GM20000 (cell line): ENCODE results near the gene CFAP61.

Experiments
- DNase-seq: peaks from one replicate; pipeline ENCODE4 v3.0.0; 2012; ENCODE audit warnings: low spot score
- TF ChIP-seq, protein P1 (sequence below): IDR thresholded peaks from 2 replicates; pipeline ENCODE4 v1.5.1; 2012; ENCODE audit warnings: mild to moderate bottlenecking, control low read depth; ENCODE audit errors: extremely low read depth, missing control alignments

Gene CFAP61

DNA sequence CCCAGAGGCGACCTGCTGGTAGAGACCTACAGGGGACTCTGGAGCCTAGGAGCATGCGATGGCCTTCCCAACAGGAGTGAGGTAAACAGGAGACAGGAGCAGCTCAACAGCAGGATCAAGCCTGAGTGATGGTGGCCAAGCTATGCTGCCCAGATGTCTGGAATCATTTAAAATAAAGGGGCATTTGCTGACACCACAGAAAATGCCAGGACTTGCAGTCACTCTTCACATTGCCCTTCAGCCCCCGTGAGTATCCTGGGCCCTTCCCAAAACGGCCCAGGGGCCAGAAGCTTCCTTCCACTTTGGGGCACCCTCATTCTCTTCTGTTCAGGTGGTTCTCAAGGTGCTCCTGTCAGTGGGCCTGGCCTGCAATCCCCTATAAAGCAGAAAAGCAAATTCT, 338.8 kb downstream of the CFAP61 start:
- no peak for DNase-seq
- TF ChIP-seq, protein P1, sequence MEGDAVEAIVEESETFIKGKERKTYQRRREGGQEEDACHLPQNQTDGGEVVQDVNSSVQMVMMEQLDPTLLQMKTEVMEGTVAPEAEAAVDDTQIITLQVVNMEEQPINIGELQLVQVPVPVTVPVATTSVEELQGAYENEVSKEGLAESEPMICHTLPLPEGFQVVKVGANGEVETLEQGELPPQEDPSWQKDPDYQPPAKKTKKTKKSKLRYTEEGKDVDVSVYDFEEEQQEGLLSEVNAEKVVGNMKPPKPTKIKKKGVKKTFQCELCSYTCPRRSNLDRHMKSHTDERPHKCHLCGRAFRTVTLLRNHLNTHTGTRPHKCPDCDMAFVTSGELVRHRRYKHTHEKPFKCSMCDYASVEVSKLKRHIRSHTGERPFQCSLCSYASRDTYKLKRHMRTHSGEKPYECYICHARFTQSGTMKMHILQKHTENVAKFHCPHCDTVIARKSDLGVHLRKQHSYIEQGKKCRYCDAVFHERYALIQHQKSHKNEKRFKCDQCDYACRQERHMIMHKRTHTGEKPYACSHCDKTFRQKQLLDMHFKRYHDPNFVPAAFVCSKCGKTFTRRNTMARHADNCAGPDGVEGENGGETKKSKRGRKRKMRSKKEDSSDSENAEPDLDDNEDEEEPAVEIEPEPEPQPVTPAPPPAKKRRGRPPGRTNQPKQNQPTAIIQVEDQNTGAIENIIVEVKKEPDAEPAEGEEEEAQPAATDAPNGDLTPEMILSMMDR = no peak

DNA sequence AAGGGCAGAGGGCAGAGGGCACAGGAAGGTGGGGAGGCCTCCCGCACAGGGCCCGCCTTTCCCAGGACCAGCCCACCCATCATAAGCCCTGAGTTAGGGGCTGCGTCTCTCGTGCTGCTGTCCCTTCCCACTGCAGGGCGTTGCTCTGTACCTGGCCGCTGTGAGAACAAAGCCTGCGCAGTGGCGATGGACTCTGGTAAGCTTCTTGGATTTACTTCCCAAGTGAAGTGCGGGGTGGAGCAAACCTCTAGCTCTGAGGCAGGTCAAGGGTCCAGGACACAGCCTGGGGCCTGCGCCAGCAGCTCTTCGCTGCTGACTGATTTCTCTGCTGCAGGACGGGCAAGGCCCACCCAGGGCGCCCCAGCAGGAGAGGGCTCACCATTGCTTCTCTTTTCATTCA, 339.4 kb downstream of the CFAP61 start:
- no peak for DNase-seq
- TF ChIP-seq, protein P1 = no peak

DNA sequence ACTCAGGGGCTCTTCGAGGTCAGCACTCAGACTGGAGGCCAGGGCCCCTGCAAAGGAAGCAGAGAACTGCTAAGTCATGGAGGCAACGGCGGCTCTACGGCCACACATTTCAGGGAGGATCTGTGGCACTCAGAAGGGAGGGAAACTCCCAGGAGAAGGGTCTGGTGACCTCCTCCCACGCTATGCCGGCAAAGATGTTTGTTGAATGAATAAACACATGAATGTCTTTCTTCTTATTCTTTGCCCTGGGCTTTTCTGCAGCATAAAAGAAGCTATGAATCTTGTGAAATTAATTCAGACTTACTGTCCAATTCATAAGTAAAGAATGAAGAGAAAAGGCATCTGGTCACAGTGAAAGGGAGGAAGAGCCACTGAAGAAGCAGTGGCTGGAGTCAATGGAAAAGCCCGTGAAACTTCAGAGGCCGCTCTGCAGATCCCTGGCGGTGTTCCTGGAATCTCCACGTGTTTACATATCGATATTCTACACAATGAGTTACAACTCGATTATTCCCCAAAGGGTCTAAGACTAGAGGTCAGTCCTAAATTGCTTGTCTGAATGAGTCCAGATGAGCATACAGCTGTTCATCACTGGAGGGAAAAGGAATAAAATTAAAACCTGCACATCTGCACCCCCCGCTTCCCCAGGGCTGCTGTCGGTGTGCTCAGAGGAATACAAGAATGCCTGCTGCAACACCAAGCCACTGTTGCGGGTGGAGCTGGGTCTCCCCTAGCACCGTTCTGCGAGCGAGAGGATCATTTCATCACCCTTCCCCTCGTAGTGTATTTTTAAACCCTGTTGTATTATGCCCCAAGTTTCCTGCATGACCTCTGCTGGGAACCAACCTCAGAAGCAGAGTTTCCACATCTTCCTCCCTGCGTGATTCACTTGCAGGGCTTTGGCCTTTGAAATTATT, 341.1 kb downstream of the CFAP61 start:
- TF ChIP-seq, protein P1 = no peak
- DNase-seq = no peak

DNA sequence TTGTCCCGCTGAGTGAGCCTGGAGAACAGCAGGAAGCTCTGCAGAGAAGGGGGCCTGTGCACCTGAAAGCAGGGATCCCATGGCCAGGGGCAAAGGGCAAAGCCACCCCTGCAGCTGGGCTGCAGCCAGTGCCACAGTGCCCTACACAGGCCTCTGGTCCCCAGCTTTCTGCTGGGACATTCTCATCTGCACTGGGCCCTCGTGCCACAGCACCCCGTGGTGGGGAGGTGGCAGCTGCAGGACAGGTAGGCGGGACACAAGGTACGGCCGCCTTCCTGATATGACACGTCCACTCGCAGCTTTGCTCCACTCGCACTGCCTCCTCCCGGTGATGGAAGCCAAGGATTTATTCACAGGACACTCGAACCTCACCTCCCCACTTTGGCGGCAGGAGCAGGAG, 342.8 kb downstream of the CFAP61 start:
- no peak for DNase-seq

DNA sequence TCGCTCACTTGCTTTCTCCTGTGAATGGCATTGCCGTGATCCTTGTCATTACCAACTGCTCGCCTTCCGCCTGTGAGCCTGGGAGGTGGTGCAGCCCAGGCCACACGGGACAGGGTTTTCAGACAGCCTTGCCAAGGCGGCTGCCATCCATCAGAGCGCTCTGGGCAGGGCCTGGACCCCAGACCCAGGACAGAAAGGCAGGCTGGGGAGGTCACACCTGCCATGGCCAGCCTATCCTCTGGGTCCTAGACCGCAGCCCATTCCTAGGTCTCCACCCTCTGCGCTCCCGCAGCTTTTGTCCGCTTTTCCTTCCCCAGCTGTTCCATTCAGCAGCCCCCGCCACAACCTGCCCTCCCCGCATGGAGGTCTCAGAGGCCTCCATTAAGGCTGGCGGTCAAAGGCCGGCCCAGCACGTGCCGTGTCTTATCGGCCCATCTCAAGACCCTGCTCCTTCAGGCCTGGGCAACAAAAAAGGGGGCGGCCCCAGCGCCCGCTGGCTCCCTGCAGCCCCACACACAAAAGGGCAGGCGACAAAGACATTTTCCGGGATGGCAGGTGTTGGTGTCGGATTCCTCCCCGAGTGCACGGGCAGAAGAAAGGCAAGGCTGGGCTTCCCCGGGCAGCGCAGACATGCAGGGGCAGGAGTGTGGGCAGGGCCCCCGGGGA, 343.7 kb downstream of the CFAP61 start:
- DNase-seq = no peak

More for the DNA sequence above, 342.8 kb downstream of the CFAP61 start:
- TF ChIP-seq, protein P1 = no peak

DNA sequence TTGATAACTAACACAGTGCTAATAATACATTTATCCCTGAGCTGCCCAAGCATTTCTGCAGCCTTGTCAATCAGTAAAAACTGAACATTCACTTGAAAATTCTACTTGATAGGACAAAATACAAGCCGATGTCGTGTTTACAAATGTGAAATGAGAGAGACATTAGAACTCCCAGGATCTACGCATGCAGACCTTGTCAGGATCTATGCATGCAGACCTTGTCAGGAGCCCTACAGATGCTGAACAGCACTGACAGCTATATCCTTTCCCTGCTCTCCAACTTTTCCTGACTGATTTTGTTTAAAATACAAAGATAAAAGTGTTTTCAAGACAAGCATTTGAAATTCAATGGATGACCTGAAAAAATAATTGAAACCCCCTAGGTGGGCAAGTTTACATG, 344.5 kb downstream of the CFAP61 start:
- DNase-seq = no peak
- TF ChIP-seq, protein P1 = no peak

More for the DNA sequence above, 343.7 kb downstream of the CFAP61 start:
- TF ChIP-seq, protein P1 = no peak

DNA sequence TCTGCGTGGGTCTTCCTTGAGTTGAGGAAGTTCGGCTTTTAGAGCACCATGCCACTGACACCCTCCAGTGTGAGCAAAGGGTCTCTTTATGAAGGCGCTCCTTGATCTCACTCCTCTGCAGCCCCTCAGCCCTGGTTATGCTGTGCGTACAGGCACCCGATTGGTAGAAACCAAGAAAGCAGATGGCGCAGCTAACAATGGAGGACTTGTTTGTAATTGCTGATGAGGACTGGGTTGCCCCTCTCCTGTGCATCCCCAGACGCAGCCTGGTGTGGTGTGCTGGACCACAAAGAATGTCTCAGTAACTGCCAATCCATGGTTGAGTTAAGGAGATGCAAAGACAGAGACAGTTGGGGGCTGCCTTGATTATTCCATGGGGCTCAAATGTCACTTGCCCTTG, 345.8 kb downstream of the CFAP61 start:
- DNase-seq = no peak
- TF ChIP-seq, protein P1 = no peak
